Heart left ventricle (tissue), 13 donors: Measurements from ENCODE around the gene ARFIP2.

Experiments
- POLR2A ChIP-seq, 2 donors: fragments of 450-650 bp; IDR thresholded peaks; one replicate each; pipeline ENCODE4 v1.6.1; 2017; ENCODE audit warnings: antibody characterized with exemption in 2 of 2, mild to moderate bottlenecking in 2 of 2, moderate library complexity in 2 of 2
- TF ChIP-seq, protein P1 (sequence below), 12 donors: fragments of 200-600 bp; sonication (generic) in 4 of 12; IDR thresholded peaks; one replicate each; pipeline versions ENCODE4 v1.5.0 to v1.8.0; 2018 to 2022; ENCODE audit warnings: antibody characterized with exemption in 12 of 12, mild to moderate bottlenecking in 5 of 12
- donor health status: ischemic (EF 13 %, LVEDD 7.1; RV severe dilation, severe dysfunction).
- donor health status: DM: no; HTN: yes; CAD: no.
- donor health status: DM: no; HTN: no; CAD: no.
- donor health status: ischemic (EF 25% LVEDD 6.9; RV normal size, moderate dysfunction).
- donor health status: ischemic (EF 25% LVEDD 5.7; RV mildly dilated, moderate dysfunction).
- donor health status: ischemic (EF 35%, LVEDD 5.7; RV mildly dilated, moderate dysfunction).
- donor health status: nonischemic (EF 11% LVEDD 7.7; RV severe dilation, severe dysfunction).
- donor health status: DM: yes; HTN: yes; CAD: no.
- donor health status: PGD.
- donor health status: ischemic (EF 29% LVEDD 5.4; RV normal size, mild dysfunction).
- donor health status: nonischemic (EF 23%, LVEDD 6.1; RV moderate dilation, normal function).

DNA sequence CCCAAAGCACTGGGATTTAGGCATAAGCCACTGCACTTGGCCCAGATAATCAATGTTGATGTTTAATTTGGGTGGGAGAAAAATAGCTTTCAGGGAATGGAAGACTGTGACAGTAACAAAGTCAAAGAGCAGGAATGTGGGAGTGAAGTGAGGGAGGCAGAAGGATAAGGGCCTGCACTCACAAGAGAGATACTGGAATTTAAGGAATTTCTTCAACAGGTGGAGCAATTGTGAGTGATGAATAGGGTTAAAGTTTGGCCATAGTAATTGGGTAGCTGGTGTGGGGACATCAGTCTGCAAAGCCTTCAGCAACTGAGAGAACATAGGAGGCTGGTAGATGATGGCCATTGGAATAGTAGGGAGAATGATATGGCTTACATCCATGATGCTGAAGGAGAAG, 53.6 kb downstream of the ARFIP2 start:
- TF ChIP-seq, protein P1, sequence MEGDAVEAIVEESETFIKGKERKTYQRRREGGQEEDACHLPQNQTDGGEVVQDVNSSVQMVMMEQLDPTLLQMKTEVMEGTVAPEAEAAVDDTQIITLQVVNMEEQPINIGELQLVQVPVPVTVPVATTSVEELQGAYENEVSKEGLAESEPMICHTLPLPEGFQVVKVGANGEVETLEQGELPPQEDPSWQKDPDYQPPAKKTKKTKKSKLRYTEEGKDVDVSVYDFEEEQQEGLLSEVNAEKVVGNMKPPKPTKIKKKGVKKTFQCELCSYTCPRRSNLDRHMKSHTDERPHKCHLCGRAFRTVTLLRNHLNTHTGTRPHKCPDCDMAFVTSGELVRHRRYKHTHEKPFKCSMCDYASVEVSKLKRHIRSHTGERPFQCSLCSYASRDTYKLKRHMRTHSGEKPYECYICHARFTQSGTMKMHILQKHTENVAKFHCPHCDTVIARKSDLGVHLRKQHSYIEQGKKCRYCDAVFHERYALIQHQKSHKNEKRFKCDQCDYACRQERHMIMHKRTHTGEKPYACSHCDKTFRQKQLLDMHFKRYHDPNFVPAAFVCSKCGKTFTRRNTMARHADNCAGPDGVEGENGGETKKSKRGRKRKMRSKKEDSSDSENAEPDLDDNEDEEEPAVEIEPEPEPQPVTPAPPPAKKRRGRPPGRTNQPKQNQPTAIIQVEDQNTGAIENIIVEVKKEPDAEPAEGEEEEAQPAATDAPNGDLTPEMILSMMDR (IDR thresholded peaks at IDR 0.05), result no peak
- TF ChIP-seq POLR2A (IDR thresholded peaks at IDR 0.05), result no peak
